GM23338 (cell line): ENCODE measurements around the gene CSTF1.

ENCODE experiments used
- CREB1 ChIP-seq: fragments of 250-450 bp; sonication (Bioruptor Pico); IDR thresholded peaks from 2 replicates; pipeline ENCODE4 v1.5.0; 2020; ENCODE audit warnings: low read depth, mild to moderate bottlenecking, moderate library complexity
- EZH2 ChIP-seq: fragments of 200-600 bp; sonication (generic); IDR thresholded peaks from one replicate; pipeline ENCODE4 v1.8.0; 2017; ENCODE audit warnings: antibody characterized with exemption, mild to moderate bottlenecking, low read depth; ENCODE audit not compliant: unreplicated experiment
- EZH2phosphoT487 ChIP-seq: fragments of 200-600 bp; sonication (generic); IDR thresholded peaks from one replicate; pipeline ENCODE4 v1.8.1; 2018; ENCODE audit warnings: antibody characterized with exemption; ENCODE audit not compliant: unreplicated experiment
- JUNB ChIP-seq: IDR thresholded peaks from one replicate; pipeline ENCODE4 v1.6.1; 2016; ENCODE audit warnings: antibody characterized with exemption; ENCODE audit not compliant: unreplicated experiment
- NANOG ChIP-seq: IDR thresholded peaks from 2 replicates; pipeline ENCODE4 v1.6.1; 2016; ENCODE audit warnings: antibody characterized with exemption, borderline replicate concordance
- POLR2AphosphoS5 ChIP-seq: IDR thresholded peaks from 2 replicates; pipeline ENCODE4 v1.6.1; 2016; ENCODE audit warnings: antibody characterized with exemption, low read depth
- STAT1 ChIP-seq: IDR thresholded peaks from one replicate; pipeline ENCODE4 v1.6.1; 2016; ENCODE audit warnings: antibody characterized with exemption; ENCODE audit not compliant: unreplicated experiment
- ZNF114 ChIP-seq: fragments of 250-450 bp; sonication (Bioruptor Pico); IDR thresholded peaks from 2 replicates; pipeline ENCODE4 v1.5.0; 2020; ENCODE audit warnings: mild to moderate bottlenecking, moderate library complexity
- ZNF331 ChIP-seq: fragments of 250-450 bp; sonication (Bioruptor Pico); IDR thresholded peaks from 2 replicates; pipeline ENCODE4 v1.5.0; 2020; ENCODE audit warnings: low read depth, mild to moderate bottlenecking, moderate library complexity
- TF ChIP-seq, protein P1 (sequence below), 2 experiments: fragments of 200-600 bp in 1 of 2; sonication (generic) in 1 of 2; conservative IDR thresholded peaks; 2 replicates each; pipeline versions ENCODE4 v1.5.1 to v1.6.1; 2016 to 2017; ENCODE audit warnings: antibody characterized with exemption in 2 of 2, low read depth in 2 of 2, mild to moderate bottlenecking in 2 of 2, moderate library complexity in 1 of 2
- TF ChIP-seq, protein P2 (sequence below): IDR thresholded peaks from 2 replicates; pipeline ENCODE4 v1.6.1; 2016; ENCODE audit warnings: antibody characterized with exemption
- TF ChIP-seq, protein P3 (sequence below): IDR thresholded peaks from one replicate; pipeline ENCODE4 v1.6.1; 2018; ENCODE audit warnings: antibody characterized with exemption; ENCODE audit not compliant: unreplicated experiment

DNA sequence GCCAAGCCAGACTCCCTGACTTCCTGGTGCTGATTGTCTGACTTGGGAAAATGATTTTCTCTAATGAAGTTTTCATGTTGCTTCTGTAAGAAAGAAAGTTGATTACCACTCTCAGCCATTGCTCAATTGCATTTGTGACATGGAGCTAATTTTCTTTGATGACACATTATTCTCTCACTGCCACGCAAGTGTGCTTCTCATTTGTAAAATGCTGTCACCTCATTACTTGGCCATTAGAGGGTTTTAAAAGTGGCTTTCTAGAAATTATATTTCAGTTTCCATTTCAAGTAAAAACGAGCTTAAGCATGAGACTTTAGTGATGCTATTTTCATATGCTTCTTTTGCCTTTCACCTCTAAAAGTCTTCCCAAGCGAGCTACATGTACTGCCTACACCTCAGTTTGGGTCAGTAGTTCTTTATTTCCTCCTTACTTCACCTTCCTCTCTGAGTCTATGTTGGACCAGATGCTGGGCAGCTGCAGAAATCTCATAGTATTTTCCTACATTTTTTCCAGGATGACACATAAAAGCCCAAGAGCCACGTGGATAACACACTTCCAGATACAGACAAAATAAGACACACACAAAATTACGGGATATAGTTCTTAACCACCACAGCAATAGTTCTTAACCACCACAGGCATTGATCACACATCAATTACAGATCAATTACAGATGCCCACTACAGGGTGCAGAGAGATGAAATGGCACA is 39.9 kb upstream of the CSTF1 start:
- TF ChIP-seq, protein P1, sequence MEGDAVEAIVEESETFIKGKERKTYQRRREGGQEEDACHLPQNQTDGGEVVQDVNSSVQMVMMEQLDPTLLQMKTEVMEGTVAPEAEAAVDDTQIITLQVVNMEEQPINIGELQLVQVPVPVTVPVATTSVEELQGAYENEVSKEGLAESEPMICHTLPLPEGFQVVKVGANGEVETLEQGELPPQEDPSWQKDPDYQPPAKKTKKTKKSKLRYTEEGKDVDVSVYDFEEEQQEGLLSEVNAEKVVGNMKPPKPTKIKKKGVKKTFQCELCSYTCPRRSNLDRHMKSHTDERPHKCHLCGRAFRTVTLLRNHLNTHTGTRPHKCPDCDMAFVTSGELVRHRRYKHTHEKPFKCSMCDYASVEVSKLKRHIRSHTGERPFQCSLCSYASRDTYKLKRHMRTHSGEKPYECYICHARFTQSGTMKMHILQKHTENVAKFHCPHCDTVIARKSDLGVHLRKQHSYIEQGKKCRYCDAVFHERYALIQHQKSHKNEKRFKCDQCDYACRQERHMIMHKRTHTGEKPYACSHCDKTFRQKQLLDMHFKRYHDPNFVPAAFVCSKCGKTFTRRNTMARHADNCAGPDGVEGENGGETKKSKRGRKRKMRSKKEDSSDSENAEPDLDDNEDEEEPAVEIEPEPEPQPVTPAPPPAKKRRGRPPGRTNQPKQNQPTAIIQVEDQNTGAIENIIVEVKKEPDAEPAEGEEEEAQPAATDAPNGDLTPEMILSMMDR (conservative IDR thresholded peaks at IDR 0.05; ENCODE audit: low read depth in 2 of 2): no peak
- TF ChIP-seq EZH2phosphoT487 (no peak), POLR2AphosphoS5 (no peak), EZH2 (no peak), ZNF331 (no peak), STAT1 (no peak), JUNB (no peak), CREB1 (no peak), NANOG (no peak), ZNF114 (CRISPR knock-in tag) (no peak)
- TF ChIP-seq, protein P2, sequence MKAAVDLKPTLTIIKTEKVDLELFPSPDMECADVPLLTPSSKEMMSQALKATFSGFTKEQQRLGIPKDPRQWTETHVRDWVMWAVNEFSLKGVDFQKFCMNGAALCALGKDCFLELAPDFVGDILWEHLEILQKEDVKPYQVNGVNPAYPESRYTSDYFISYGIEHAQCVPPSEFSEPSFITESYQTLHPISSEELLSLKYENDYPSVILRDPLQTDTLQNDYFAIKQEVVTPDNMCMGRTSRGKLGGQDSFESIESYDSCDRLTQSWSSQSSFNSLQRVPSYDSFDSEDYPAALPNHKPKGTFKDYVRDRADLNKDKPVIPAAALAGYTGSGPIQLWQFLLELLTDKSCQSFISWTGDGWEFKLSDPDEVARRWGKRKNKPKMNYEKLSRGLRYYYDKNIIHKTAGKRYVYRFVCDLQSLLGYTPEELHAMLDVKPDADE: no peak
- TF ChIP-seq, protein P3, sequence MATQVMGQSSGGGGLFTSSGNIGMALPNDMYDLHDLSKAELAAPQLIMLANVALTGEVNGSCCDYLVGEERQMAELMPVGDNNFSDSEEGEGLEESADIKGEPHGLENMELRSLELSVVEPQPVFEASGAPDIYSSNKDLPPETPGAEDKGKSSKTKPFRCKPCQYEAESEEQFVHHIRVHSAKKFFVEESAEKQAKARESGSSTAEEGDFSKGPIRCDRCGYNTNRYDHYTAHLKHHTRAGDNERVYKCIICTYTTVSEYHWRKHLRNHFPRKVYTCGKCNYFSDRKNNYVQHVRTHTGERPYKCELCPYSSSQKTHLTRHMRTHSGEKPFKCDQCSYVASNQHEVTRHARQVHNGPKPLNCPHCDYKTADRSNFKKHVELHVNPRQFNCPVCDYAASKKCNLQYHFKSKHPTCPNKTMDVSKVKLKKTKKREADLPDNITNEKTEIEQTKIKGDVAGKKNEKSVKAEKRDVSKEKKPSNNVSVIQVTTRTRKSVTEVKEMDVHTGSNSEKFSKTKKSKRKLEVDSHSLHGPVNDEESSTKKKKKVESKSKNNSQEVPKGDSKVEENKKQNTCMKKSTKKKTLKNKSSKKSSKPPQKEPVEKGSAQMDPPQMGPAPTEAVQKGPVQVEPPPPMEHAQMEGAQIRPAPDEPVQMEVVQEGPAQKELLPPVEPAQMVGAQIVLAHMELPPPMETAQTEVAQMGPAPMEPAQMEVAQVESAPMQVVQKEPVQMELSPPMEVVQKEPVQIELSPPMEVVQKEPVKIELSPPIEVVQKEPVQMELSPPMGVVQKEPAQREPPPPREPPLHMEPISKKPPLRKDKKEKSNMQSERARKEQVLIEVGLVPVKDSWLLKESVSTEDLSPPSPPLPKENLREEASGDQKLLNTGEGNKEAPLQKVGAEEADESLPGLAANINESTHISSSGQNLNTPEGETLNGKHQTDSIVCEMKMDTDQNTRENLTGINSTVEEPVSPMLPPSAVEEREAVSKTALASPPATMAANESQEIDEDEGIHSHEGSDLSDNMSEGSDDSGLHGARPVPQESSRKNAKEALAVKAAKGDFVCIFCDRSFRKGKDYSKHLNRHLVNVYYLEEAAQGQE: no peak
